ENCODE measurements around the gene HNRNPA1. TPM values are rescaled to one million over a fixed set of nuclear protein-coding genes. Genes with fewer than 3 reads are reported as not detected.

Gene HNRNPA1
- total and polyA plus RNA-seq, 2 donors (not counting 3 experiments of a cell fraction or from before 2014, with no cell fraction given), result 566 to 1,470 TPM

DNA sequence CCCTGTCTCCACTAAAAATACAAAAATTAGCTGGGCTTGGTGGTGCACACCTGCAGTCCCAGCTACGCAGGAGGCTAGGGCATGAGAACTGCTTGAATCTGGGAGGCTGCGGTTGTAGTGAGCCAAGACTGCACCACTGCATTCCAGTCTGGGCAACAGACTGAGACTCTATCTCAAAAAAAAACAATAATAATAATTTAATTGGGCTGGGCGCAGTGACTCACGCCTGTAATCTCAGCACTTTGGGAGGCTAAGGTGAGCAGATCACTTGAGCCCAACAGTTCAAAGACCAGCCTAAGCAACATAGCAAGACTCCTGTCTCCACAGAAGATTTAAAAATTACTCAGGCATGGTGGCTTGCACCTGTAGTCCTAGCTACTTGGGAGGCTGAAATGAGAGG lies 27.3 kb upstream of the HNRNPA1 start:
- CTCF ChIA-PET, result interaction anchor here (0.8 to 3.1 kb wide), 5 partner anchors 8 to 83 kb away, joined by 3 to 41 read pairs (median 10); no protein-coding TSS in a partner anchor
- intact Hi-C loops (cut with micrococcal nuclease), result no loop called here

More for the DNA sequence above, 27.3 kb upstream of the HNRNPA1 start:
- no peak overlapping the region for H3K4me2 ChIP-seq (ENCODE audit: insufficient read depth, low read length)
- no peak for FAIRE-seq
- no peaks in the 10 kb centered on the region for H3K9me1 ChIP-seq (replicated peaks; ENCODE audit: control insufficient read depth, extremely low read depth, insufficient read depth, low read length)
- no peak overlapping the region for H2AFZ ChIP-seq (ENCODE audit: low read depth, low read length)
- POLR2A ChIA-PET, result no interaction called here
- peaks cover 7 to 11% of the 10 kb centered on the region in 2 experiments for H3K36me3 ChIP-seq (ENCODE audit: control insufficient read depth in 2 of 2, extremely low read depth in 1 of 2, insufficient read depth in 2 of 2, low read length in 2 of 2)
- dilution Hi-C loops (cut with MboI; ENCODE audit: extremely low pct_ligation_motif_present, low sequenced_read_pairs), result no loop called here
- TF ChIP-seq MYC (IDR thresholded peaks at IDR 0.05; ENCODE audit: low read depth, low read length), result no peak
- no peak for TF ChIP-seq JUN (IDR thresholded peaks at IDR 0.05; ENCODE audit: borderline replicate concordance, insufficient read depth, insufficient read length, low read depth)
- TF ChIP-seq, protein P1, sequence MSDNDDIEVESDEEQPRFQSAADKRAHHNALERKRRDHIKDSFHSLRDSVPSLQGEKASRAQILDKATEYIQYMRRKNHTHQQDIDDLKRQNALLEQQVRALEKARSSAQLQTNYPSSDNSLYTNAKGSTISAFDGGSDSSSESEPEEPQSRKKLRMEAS (IDR thresholded peaks at IDR 0.05; ENCODE audit: insufficient read depth, insufficient read length), result no peak
- TF ChIP-seq FOS (IDR thresholded peaks at IDR 0.05; ENCODE audit: borderline replicate concordance, insufficient read depth, low read length), result no peak
- no peak for TF ChIP-seq GATA2 (IDR thresholded peaks at IDR 0.05; ENCODE audit: insufficient read depth, insufficient read length, low read depth, low read length)
- no peak for TF ChIP-seq EZH2 (IDR thresholded peaks at IDR 0.05; ENCODE audit: borderline replicate concordance, low read depth, low read length, severe bottlenecking)
- TF ChIP-seq, protein P2, sequence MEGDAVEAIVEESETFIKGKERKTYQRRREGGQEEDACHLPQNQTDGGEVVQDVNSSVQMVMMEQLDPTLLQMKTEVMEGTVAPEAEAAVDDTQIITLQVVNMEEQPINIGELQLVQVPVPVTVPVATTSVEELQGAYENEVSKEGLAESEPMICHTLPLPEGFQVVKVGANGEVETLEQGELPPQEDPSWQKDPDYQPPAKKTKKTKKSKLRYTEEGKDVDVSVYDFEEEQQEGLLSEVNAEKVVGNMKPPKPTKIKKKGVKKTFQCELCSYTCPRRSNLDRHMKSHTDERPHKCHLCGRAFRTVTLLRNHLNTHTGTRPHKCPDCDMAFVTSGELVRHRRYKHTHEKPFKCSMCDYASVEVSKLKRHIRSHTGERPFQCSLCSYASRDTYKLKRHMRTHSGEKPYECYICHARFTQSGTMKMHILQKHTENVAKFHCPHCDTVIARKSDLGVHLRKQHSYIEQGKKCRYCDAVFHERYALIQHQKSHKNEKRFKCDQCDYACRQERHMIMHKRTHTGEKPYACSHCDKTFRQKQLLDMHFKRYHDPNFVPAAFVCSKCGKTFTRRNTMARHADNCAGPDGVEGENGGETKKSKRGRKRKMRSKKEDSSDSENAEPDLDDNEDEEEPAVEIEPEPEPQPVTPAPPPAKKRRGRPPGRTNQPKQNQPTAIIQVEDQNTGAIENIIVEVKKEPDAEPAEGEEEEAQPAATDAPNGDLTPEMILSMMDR (IDR thresholded peaks at IDR 0.05; ENCODE audit: extremely low read depth in 1 of 2, insufficient read depth in 1 of 2, low read depth in 1 of 2, low read length in 2 of 2), result no peak
- no peak for TF ChIP-seq POLR2A (IDR thresholded peaks at IDR 0.05; ENCODE audit: low read depth, low read length)
- TF ChIP-seq POLR2AphosphoS5 (IDR thresholded peaks at IDR 0.05; ENCODE audit: insufficient read depth, low read depth, low read length), result no peak
- H4K20me1 ChIP-seq (replicated peaks; ENCODE audit: control insufficient read depth, extremely low read depth, insufficient read depth, low read length), result no peaks in the 10 kb centered on the region
- H3K9me3 ChIP-seq (replicated peaks; ENCODE audit: control insufficient read depth, insufficient read depth, low read length), result no peaks in the 10 kb centered on the region
- DNase-seq (ENCODE audit: low read depth, low spot score), result no peak
- H3K27ac ChIP-seq (ENCODE audit: insufficient read depth, low read depth, low read length), result no peak overlapping the region
- no peaks in the 10 kb centered on the region for H3K27me3 ChIP-seq (ENCODE audit: control insufficient read depth in 2 of 2, insufficient read depth in 2 of 2, low read length in 2 of 2)
- no peak overlapping the region for H3K9ac ChIP-seq (replicated peaks; ENCODE audit: extremely low read depth, insufficient read depth, low read length)
- no TSS peak for BruUV-seq (replicated peaks)
- no peak overlapping the region for H3K4me3 ChIP-seq (replicated peaks in 1 of 3; ENCODE audit: insufficient read depth in 1 of 3, low read depth in 1 of 3, low read length in 3 of 3)
- H3K79me2 ChIP-seq (ENCODE audit: control insufficient read depth, insufficient read depth, low read length), result peaks cover 31% of the 10 kb centered on the region
- H3K4me1 ChIP-seq (ENCODE audit: control insufficient read depth, extremely low read depth, insufficient read depth, low read length), result peaks cover 3% of the 10 kb centered on the region
